ENCODE data around the gene PRSS38. TPM values are rescaled to one million over a fixed set of nuclear protein-coding genes. Genes with fewer than 3 reads are reported as not detected.

The PRSS38 gene
- total RNA-seq, 1 donor from 2014 or later, result not detected

GRCh38 chr1:227786673-227787512, 28.6 kb upstream of the PRSS38 start:
- Histone ChIP-seq H3K4me3 (ENCODE audit: low read length in 3 of 3) (peak overlapping the region; percentile 77 to 88 (median 84)), H3K9me3 (ENCODE audit: control insufficient read depth in 3 of 3, low read length in 3 of 3) (no peaks in the 10 kb centered on the region), H3K27me3 (ENCODE audit: control insufficient read depth in 3 of 3, insufficient read depth in 3 of 3, low read length in 3 of 3) (peaks cover 0 to 3% (median 0%) of the 10 kb centered on the region in 3 donors), H3K4me1 (ENCODE audit: control insufficient read depth in 3 of 3, insufficient read depth in 3 of 3, low read length in 3 of 3) (peaks cover 19 to 27% (median 24%) of the 10 kb centered on the region in 3 donors), H3K9ac (ENCODE audit: low read depth in 1 of 3, low read length in 3 of 3) (peak overlapping the region; percentile 79 to 91 (median 86)), H3K27ac (ENCODE audit: low read depth, low read length) (peak overlapping the region; percentile 76), H3K36me3 (ENCODE audit: control insufficient read depth in 3 of 3, insufficient read depth in 3 of 3, low read length in 3 of 3) (peaks cover 0 to 2% (median 0%) of the 10 kb centered on the region in 3 donors)

- Histone ChIP-seq H3K27me3 (ENCODE audit: control insufficient read depth in 3 of 3, insufficient read depth in 3 of 3, low read length in 3 of 3) (peaks cover 0 to 3% (median 0%) of the 10 kb centered on the region in 3 donors), H3K9me3 (ENCODE audit: control insufficient read depth in 3 of 3, low read length in 3 of 3) (no peaks in the 10 kb centered on the region), H3K4me3 (ENCODE audit: low read length in 3 of 3) (peak overlapping the region; percentile 77 to 88 (median 84)), H3K9ac (ENCODE audit: low read depth in 1 of 3, low read length in 3 of 3) (peak overlapping the region; percentile 79 to 91 (median 86)), H3K36me3 (ENCODE audit: control insufficient read depth in 3 of 3, insufficient read depth in 3 of 3, low read length in 3 of 3) (no peaks in the 10 kb centered on the region), H3K4me1 (ENCODE audit: control insufficient read depth in 3 of 3, insufficient read depth in 3 of 3, low read length in 3 of 3) (peaks cover 19 to 27% (median 24%) of the 10 kb centered on the region in 3 donors), H3K27ac (ENCODE audit: low read depth, low read length) (peak overlapping the region; percentile 76)
Observed at GRCh38 chr1:227787513-227788270, 27.8 kb upstream of the PRSS38 start.

- Histone ChIP-seq H3K4me1 (ENCODE audit: control insufficient read depth in 3 of 3, insufficient read depth in 3 of 3, low read length in 3 of 3) (peaks cover 19 to 27% (median 24%) of the 10 kb centered on the region in 3 donors), H3K27ac (ENCODE audit: low read depth, low read length) (no peak overlapping the region), H3K9me3 (ENCODE audit: control insufficient read depth in 3 of 3, low read length in 3 of 3) (no peaks in the 10 kb centered on the region), H3K9ac (ENCODE audit: low read depth in 1 of 3, low read length in 3 of 3) (peak overlapping the region in 1 of 3 donors; percentile 33), H3K27me3 (ENCODE audit: control insufficient read depth in 3 of 3, insufficient read depth in 3 of 3, low read length in 3 of 3) (peaks cover 0 to 3% (median 0%) of the 10 kb centered on the region in 3 donors), H3K4me3 (ENCODE audit: low read length in 3 of 3) (peak overlapping the region; percentile 38 to 63 (median 47)), H3K36me3 (ENCODE audit: control insufficient read depth in 3 of 3, insufficient read depth in 3 of 3, low read length in 3 of 3) (no peaks in the 10 kb centered on the region)
Observed at GRCh38 chr1:227788271-227789083, 27.0 kb upstream of the PRSS38 start.

DNA sequence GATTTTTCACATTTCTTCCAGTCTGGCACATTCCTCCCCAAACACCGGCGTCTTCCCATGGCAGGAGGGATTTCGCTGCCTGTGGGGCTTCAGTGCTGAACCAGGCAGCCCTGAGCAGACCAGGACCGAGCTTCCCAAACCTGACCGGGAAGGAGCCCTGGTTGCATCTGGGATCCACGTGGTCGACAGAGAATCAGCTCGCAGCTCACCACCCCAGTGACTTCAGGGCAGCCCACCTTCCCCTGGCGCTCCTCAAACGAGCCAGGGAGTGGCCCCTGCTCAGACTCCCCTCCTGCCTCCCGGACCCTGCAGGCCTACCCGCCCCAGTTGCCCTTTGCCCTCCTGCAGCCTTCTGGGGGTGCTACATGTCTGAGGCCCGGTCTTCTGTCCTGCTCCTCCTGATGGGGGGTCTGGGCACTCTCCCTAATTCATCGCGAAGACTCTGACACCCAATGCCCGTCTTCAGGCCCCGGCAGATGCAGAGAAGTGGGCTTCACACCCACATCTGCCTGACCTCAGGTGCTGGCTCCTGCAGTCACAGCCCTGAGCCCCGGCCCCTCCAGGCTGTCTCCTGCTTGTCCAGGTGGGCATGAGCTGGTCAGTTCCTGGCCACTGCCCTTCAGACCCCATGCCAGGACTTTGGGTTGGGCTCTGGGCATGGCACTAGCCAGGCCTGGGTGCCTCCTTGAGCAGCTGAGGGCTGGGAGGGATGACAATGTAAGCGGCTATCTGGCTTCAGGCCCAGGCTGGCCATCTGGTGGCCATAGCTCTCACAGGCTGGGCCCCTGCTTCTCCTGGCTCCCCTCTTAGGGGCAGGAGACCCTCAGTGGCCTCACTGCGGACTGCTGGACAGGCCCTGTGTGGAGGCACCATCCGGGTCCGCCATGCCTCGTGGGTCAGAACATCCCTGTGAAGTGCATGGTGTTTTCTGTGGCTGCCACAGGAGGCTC, 26.1 kb upstream of the PRSS38 start:
- Histone ChIP-seq H3K27me3 (ENCODE audit: control insufficient read depth in 3 of 3, insufficient read depth in 3 of 3, low read length in 3 of 3) (peaks cover 0 to 3% (median 0%) of the 10 kb centered on the region in 3 donors), H3K4me3 (ENCODE audit: low read length in 3 of 3) (peak overlapping the region in 1 of 3 donors; percentile 47), H3K36me3 (ENCODE audit: control insufficient read depth in 3 of 3, insufficient read depth in 3 of 3, low read length in 3 of 3) (no peaks in the 10 kb centered on the region), H3K4me1 (ENCODE audit: control insufficient read depth in 3 of 3, insufficient read depth in 3 of 3, low read length in 3 of 3) (peaks cover 19 to 35% (median 30%) of the 10 kb centered on the region in 3 donors), H3K9me3 (ENCODE audit: control insufficient read depth in 3 of 3, low read length in 3 of 3) (no peaks in the 10 kb centered on the region), H3K9ac (ENCODE audit: low read depth in 1 of 3, low read length in 3 of 3) (peak overlapping the region in 1 of 3 donors; percentile 33), H3K27ac (ENCODE audit: low read depth, low read length) (no peak overlapping the region)

GRCh38 chr1:227790034-227790400, 25.5 kb upstream of the PRSS38 start:
- no peak overlapping the region for H3K27ac ChIP-seq (ENCODE audit: low read depth, low read length)
- peaks cover 0 to 3% (median 0%) of the 10 kb centered on the region in 3 donors for H3K27me3 ChIP-seq (ENCODE audit: control insufficient read depth in 3 of 3, insufficient read depth in 3 of 3, low read length in 3 of 3)

GRCh38 chr1:227790868-227791267, 24.6 kb upstream of the PRSS38 start:
- peaks cover 0 to 3% (median 2%) of the 10 kb centered on the region in 3 donors for H3K27me3 ChIP-seq (ENCODE audit: control insufficient read depth in 3 of 3, insufficient read depth in 3 of 3, low read length in 3 of 3)
- H3K4me1 ChIP-seq (ENCODE audit: control insufficient read depth in 3 of 3, insufficient read depth in 3 of 3, low read length in 3 of 3), result peaks cover 24 to 37% (median 33%) of the 10 kb centered on the region in 3 donors

More at GRCh38 chr1:227790034-227790400, 25.5 kb upstream of the PRSS38 start:
- H3K9me3 ChIP-seq (ENCODE audit: control insufficient read depth in 3 of 3, low read length in 3 of 3), result no peaks in the 10 kb centered on the region
- no peak overlapping the region for H3K4me3 ChIP-seq (ENCODE audit: low read length in 3 of 3)
- H3K4me1 ChIP-seq (ENCODE audit: control insufficient read depth in 3 of 3, insufficient read depth in 3 of 3, low read length in 3 of 3), result peaks cover 25 to 41% (median 36%) of the 10 kb centered on the region in 3 donors
- no peaks in the 10 kb centered on the region for H3K36me3 ChIP-seq (ENCODE audit: control insufficient read depth in 3 of 3, insufficient read depth in 3 of 3, low read length in 3 of 3)
- no peak overlapping the region for H3K9ac ChIP-seq (ENCODE audit: low read depth in 1 of 3, low read length in 3 of 3)

GRCh38 chr1:227791425-227792143, 23.9 kb upstream of the PRSS38 start:
- Histone ChIP-seq H3K27ac (ENCODE audit: low read depth, low read length) (no peak overlapping the region), H3K4me1 (ENCODE audit: control insufficient read depth in 3 of 3, insufficient read depth in 3 of 3, low read length in 3 of 3) (peaks cover 17 to 30% (median 26%) of the 10 kb centered on the region in 3 donors), H3K27me3 (ENCODE audit: control insufficient read depth in 3 of 3, insufficient read depth in 3 of 3, low read length in 3 of 3) (peaks cover 0 to 4% (median 2%) of the 10 kb centered on the region in 3 donors), H3K9ac (ENCODE audit: low read depth in 1 of 3, low read length in 3 of 3) (no peak overlapping the region), H3K9me3 (ENCODE audit: control insufficient read depth in 3 of 3, low read length in 3 of 3) (no peaks in the 10 kb centered on the region), H3K36me3 (ENCODE audit: control insufficient read depth in 3 of 3, insufficient read depth in 3 of 3, low read length in 3 of 3) (no peaks in the 10 kb centered on the region), H3K4me3 (ENCODE audit: low read length in 3 of 3) (no peak overlapping the region)

More at GRCh38 chr1:227790868-227791267, 24.6 kb upstream of the PRSS38 start:
- no peaks in the 10 kb centered on the region for H3K36me3 ChIP-seq (ENCODE audit: control insufficient read depth in 3 of 3, insufficient read depth in 3 of 3, low read length in 3 of 3)
- H3K4me3 ChIP-seq (ENCODE audit: low read length in 3 of 3), result no peak overlapping the region
- H3K9me3 ChIP-seq (ENCODE audit: control insufficient read depth in 3 of 3, low read length in 3 of 3), result no peaks in the 10 kb centered on the region
- no peak overlapping the region for H3K27ac ChIP-seq (ENCODE audit: low read depth, low read length)
- no peak overlapping the region for H3K9ac ChIP-seq (ENCODE audit: low read depth in 1 of 3, low read length in 3 of 3)

DNA sequence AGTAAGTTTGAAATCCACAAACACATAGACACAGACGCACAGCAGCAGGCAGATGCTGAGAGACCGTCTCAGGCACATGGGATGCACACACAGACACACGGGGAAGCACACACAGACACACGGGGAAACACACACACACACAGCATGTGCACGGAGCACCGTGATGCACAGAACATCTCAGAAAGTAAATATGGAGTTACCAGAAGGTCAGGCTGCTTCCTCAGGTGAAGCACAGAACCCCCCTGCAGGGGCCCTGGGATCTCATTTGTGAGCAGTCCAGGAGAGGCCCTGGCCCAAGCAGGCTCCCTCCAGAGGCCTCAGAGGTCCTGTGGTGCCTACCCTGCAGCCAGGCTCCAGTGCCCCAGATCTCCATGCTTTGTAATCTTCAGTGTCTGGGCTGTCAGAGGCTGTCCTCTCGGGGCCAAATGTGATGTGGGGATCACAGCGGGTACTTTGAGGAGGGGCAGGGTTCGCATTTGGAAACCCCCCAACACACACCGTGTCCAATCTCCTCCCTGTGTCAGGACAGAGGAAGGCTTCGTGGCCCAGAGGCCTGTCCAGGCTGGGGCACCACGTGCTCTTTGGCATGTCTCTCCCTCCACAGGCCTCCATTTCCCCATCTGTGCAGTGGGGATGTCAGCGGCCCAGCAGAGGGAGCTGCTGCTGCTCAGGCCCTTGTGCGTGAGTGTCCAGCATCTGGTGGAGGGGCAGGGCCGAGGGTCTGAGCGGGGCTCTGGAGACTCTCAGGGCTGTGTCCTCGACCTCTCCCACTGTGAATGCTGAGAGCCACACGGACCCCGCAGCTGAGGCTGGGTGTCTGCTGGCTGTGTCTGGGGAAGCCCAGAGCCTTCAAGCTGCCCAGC, 23.0 kb upstream of the PRSS38 start:
- no peaks in the 10 kb centered on the region for H3K9me3 ChIP-seq (ENCODE audit: control insufficient read depth in 3 of 3, low read length in 3 of 3)
- peaks cover 0 to 8% (median 4%) of the 10 kb centered on the region in 3 donors for H3K27me3 ChIP-seq (ENCODE audit: control insufficient read depth in 3 of 3, insufficient read depth in 3 of 3, low read length in 3 of 3)
- H3K4me1 ChIP-seq (ENCODE audit: control insufficient read depth in 3 of 3, insufficient read depth in 3 of 3, low read length in 3 of 3), result peaks cover 8 to 22% (median 18%) of the 10 kb centered on the region in 3 donors
- H3K27ac ChIP-seq (ENCODE audit: low read depth, low read length), result no peak overlapping the region
- no peak overlapping the region for H3K4me3 ChIP-seq (ENCODE audit: low read length in 3 of 3)
- no peak overlapping the region for H3K9ac ChIP-seq (ENCODE audit: low read depth in 1 of 3, low read length in 3 of 3)
- no peaks in the 10 kb centered on the region for H3K36me3 ChIP-seq (ENCODE audit: control insufficient read depth in 3 of 3, insufficient read depth in 3 of 3, low read length in 3 of 3)
